Measurements from ENCODE around the gene MKI67.

Gene MKI67

DNA sequence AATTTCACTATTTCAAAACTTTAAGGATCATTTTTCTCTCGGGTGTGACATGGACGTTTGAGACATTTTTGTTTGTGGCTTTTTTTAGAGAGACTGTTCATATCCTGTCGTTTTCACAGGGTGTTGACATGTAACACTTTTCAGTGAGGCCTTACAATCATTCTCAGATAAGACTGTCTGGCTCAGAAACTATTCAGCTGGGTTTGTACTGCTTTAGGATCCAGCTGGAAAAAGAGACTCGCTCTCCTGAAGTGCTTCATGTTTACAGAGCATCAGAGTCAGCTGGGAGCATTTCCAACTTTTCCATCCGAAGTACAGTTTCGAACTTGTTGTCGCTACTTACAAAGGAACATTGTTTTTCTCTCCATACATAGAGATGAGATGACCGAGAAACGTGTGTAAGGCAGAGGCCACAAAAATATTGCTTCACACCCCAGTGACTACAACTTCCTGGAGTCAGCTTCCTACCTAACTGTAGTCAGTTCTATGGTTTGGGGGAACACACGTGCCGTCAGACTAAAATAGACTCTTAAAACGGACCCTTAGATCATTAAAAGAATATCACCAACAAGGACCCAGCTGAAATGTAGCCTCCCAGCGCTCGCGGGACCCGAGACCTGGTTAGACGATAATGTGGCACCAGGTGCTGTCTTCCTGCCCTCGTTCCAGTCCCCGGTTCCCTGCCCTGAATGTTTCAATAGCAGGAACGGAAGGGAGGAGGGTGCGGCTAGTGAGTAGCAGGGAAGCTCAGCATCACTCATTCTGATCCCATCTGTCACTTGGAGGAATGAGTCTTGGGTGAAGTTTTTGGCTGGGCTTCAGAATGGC is 78.0 kb downstream of the MKI67 start:
- Mint-ChIP-seq H3K4me3 (peak overlapping the region; percentile 91), H3K4me1 (ENCODE audit: low read depth) (peaks cover 35% of the 10 kb centered on the region), H3K27ac (peak overlapping the region; percentile 95), H3K36me3 (ENCODE audit: low read depth) (peaks cover 27% of the 10 kb centered on the region), H3K27me3 (ENCODE audit: low read depth) (no peaks in the 10 kb centered on the region), H3K9me3 (no peaks in the 10 kb centered on the region)
- peak; percentile 37 for DNase-seq (ENCODE audit: low spot score)

DNA sequence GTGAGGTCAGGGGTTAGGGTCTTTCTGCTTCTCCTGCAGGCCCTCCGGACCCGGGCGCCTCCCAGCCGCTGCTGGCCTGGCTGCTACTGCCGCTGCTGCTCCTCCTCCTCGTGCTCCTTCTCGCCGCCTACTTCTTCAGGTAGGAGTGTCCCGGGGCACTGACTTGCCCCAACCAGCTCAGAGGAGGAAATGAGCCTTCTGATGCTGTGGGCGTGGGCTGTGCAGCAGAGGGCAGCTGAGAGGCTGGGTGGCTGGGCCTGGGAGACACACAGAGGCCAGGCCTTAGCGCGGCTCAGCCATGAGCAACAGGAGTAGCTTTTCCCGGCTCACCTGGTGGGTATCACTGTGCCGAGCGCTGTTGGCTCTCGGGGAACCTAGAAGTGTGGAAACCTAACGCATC is 78.9 kb downstream of the MKI67 start:
- Mint-ChIP-seq H3K27ac (peak overlapping the region; percentile 95), H3K4me1 (ENCODE audit: low read depth) (peaks cover 35% of the 10 kb centered on the region), H3K36me3 (ENCODE audit: low read depth) (peaks cover 23% of the 10 kb centered on the region), H3K27me3 (ENCODE audit: low read depth) (no peaks in the 10 kb centered on the region), H3K4me3 (peak overlapping the region; percentile 91), H3K9me3 (no peaks in the 10 kb centered on the region)
- peak; percentile 87 for DNase-seq (ENCODE audit: low spot score)

DNA sequence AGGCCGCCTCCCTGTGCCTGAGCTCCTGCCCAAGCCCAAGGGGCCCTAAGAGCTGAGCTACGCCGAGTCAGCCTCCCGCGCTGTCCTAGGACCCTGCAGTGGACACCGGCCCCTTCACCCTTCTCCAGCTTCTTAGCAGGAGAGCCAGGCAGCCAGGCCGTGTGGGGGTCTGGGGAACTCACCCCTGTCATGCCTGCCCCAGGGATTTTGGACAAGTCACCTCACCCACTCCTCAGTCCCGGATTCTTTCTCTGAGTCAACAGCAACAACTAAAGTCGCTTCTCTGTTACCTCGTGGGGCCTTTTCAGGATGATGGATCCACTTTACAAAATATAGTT is 79.3 kb downstream of the MKI67 start:
- H3K27ac Mint-ChIP-seq: peak overlapping the region; percentile 95
- H3K36me3 Mint-ChIP-seq (ENCODE audit: low read depth): peaks cover 20% of the 10 kb centered on the region
- H3K4me1 Mint-ChIP-seq (ENCODE audit: low read depth): peaks cover 35% of the 10 kb centered on the region
- H3K9me3 Mint-ChIP-seq: no peaks in the 10 kb centered on the region
- no peak for DNase-seq (ENCODE audit: low spot score)
- no peaks in the 10 kb centered on the region for H3K27me3 Mint-ChIP-seq (ENCODE audit: low read depth)
- H3K4me3 Mint-ChIP-seq: peak overlapping the region; percentile 91
